GM21786 (cell line): Measurements from ENCODE around the gene TNPO3.

Source experiments
- ATAC-seq: cut with Tn5 transposase; IDR thresholded peaks from one replicate; pipeline ENCODE4 v1.9.1; 2021; ENCODE audit not compliant: unreplicated experiment

Gene TNPO3

GRCh38 chr7:128940494-128941322, 114.2 kb downstream of the TNPO3 start:
- peak; percentile 56 for ATAC-seq

- peak; percentile 19 for ATAC-seq
These were observed 115.0 kb downstream of the TNPO3 start for GRCh38 chr7:128939861-128940410.

DNA sequence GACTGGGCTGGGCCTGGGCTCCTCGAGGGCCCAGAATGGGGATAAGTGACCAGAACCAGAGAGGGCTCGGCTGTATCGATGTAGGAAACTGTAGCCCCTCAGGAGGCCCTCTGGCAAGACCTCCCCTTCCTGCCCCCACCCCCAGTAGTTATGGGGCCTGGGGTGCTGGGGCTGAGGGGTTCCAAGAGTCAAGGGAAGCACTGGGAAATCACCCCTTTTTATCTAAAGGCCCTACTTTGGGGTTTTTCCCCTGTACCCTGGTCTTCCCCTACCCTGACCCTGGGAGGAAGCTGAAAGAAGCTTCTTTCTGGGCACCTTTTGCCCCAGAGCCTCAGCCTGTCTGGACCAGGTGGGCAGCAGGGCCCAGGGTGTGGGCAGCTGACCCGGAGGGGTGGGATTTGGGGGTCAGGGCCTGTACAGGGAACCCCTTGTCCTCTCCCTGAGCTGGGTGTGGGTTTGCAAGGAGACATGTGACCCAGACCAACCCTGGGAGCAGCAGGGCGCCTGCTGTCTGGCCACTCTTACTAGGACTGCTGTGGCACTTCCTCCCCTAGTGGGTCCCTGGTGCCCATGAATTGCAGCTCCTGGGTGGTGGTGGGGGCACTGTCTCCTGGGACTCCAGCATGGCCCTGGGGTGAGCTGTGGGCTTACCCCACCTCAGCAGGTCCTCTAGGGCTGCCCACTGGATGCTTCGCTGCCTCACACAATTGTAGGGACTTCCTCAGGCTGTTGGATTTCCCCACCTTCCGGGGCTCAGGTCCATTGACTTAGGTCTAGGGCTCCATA, 115.6 kb downstream of the TNPO3 start:
- no peak for ATAC-seq

- no peak for ATAC-seq
These were observed 116.3 kb downstream of the TNPO3 start for GRCh38 chr7:128938544-128939074.

GRCh38 chr7:128937647-128938543, 117.0 kb downstream of the TNPO3 start, which contains the start of gene IRF5:
Gene IRF5, plus strand, starts transcription at chr7:128937927. Its CDS starts 4,155 bp downstream, at chr7:128942082.
- no peak for ATAC-seq

GRCh38 chr7:128937271-128937646, 117.7 kb downstream of the TNPO3 start:
- ATAC-seq = no peak

- no peak for ATAC-seq
These were observed 118.1 kb downstream of the TNPO3 start for GRCh38 chr7:128936798-128937197.

DNA sequence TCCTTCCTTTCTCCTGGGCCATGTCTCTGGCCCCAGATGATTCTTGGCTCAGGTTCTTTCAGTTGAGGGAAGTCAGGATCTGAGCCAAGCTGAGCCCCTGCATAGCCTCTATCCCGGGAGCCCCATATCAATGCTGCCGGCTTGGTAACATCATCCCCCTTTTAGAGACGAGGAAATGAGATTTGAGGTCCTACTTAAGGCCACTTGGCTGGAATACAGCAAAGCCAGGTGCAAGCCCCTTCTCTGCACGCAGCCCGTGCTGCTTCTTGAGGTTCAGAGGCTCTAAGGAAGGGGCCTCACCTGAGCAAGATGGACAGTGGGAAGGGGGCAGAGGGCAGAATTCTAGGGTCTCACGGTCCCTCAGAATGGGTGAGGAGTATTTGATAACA, 119.6 kb downstream of the TNPO3 start:
- ATAC-seq = no peak

DNA sequence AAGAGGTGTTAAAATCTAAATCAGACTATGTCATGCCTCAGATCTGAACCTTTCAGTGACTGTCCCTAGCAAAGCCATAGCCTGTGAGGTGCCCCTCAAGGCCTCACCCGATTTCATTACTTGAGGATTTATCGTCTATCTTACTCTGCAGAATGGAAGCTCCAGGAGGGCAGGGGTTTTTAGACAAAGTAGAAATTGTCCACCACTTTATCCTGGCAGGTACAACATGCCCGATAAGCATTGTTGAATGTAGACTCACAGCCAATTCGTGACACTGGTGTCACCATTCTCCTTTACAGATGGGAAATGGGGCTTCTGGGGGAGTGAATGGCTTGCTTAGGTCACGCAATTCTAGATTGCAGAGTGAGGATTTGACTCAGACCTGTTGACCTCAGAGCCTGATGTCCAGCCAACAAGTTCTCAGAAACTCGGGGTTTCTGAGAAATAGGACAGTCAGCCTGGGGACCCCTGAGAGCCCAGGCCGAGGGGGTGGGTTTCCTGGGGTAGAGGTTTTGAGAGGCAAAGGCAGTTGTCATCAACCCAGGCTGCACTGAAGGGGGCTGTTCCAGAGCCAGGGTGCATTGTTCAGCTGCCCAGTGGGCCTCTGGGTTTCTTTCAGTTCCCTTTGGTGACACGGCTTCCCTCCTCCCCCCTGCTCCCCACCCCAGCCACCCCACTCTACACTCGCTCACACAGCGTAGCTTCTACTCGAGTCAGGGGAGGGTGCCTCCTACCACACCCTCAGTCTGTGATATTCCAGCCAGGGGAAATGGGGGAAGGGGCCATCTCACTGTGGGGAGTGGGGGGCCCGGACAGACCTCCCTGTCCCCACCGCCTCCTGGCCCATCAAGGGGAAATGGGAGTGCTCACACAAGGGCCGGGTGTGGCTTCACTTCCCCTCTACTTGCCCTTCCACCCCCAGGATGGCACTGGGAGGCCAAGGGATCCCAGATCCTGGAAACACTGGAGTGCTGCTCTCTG, 120.3 kb downstream of the TNPO3 start:
- peak; percentile 29 for ATAC-seq

GRCh38 chr7:128933180-128933891, 121.6 kb downstream of the TNPO3 start:
- peak; percentile 31 for ATAC-seq

DNA sequence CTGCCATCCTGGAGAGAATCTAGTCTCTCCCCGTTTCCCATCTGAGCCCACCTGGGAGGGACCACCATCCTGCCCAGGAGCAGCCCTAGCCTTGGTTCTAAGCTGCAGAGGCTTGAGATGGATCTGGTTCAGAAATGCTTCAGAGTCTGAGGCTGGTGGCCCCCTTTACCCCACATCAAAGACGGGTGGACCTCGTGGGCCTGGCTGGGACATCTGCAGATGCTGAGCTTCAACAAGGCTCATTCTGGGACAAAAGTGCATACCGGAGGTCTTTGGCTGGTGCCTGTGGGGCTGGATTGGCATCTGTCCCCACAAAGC, 122.1 kb downstream of the TNPO3 start:
- ATAC-seq = no peak

GRCh38 chr7:128931965-128932861, 122.7 kb downstream of the TNPO3 start:
- ATAC-seq = no peak

DNA sequence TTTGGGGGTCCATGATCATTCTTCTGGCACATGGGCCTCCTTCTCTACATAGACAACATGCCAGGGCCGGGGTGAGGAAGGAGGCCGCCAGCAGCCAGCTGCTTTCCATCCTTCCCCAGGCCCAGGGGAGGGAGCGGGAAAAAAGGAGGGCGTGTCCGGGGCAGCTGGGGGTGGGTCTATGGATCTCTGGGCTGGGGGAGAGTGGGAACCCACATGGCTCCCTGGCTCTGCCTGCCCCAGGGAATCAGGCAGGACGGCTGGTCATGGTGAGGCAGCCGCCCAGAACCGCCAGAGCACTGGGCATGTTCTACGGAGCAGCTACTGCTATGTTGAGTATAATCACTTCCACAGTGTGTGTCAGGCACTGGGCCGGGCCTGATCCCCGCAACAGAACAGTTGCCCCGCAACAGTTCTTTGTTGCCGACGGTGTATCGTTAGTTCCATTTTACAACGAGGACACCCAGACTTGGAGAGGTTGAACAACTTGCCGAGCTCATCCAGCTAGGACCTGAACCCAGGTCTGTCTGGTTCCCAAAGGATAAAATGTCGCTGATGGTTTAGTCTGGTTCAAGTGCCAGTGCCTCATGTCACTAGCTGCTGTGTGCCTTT, 123.6 kb downstream of the TNPO3 start:
- ATAC-seq = no peak

GRCh38 chr7:128928882-128929788, 125.8 kb downstream of the TNPO3 start:
- no peak for ATAC-seq

GRCh38 chr7:128928159-128928813, 126.6 kb downstream of the TNPO3 start:
- no peak for ATAC-seq
